NB4 (cell line): ENCODE data around the gene PRDX5.

Experiments used
- DNase-seq: peaks from one replicate; pipeline ENCODE4 v3.0.0; 2010; ENCODE audit warnings: low read depth
- H3K4me3 ChIP-seq: one replicate; pipeline ENCODE4 v1.5.1; 2011; ENCODE audit warnings: mild to moderate bottlenecking, low read depth, low read length, moderate library complexity
- CTCF ChIP-seq: IDR thresholded peaks from one replicate; pipeline ENCODE4 v1.5.1; 2012; ENCODE audit warnings: low read depth, low read length
- MYC ChIP-seq: IDR thresholded peaks from 2 replicates; pipeline ENCODE4 v1.6.1; 2011; ENCODE audit warnings: low read depth, low read length
- POLR2A ChIP-seq: IDR thresholded peaks from 2 replicates; pipeline ENCODE4 v1.6.1; 2011; ENCODE audit warnings: mild to moderate bottlenecking; ENCODE audit not compliant: insufficient read length; ENCODE audit errors: extremely low read depth
- TF ChIP-seq, protein P1 (sequence below): IDR thresholded peaks from 2 replicates; pipeline ENCODE4 v1.6.1; 2011; ENCODE audit warnings: low read depth, low read length

The PRDX5 gene

DNA sequence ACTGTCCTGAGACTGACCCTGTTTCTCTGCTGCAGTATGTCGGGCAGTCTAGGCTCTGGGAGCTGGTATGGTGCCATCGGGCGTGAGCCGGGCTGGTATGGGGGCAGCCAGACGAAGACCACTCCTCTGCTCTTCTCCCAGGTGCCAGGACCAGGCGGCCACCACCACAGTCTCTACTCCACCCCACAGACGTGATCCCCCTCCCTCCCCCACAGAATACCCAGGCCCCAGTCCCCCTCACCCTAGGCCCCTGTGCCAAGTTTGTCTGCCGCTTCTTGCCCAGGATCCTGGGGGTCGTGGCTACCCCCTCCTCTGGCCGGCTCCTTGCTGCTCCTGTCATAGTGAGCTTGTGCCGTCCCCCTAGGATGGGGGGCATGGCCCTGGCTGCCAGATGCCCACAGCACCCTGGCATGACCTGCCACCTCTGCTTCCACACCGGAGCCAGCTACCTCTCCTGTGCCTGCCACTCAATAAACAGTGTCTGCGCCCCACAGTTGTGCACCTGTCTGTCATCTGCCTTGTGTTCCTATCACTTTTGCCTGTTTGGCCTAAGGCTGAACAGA is 28.8 kb upstream of the PRDX5 start:
- TF ChIP-seq CTCF (no peak), MYC (no peak), POLR2A (no peak)
- TF ChIP-seq, protein P1, sequence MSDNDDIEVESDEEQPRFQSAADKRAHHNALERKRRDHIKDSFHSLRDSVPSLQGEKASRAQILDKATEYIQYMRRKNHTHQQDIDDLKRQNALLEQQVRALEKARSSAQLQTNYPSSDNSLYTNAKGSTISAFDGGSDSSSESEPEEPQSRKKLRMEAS, result no peak
- no peak overlapping the region for H3K4me3 ChIP-seq

GRCh38 chr11:64290352-64291261 is 27.3 kb upstream of the PRDX5 start:
- DNase-seq, result no peak
- H3K4me3 ChIP-seq, result no peak overlapping the region
- TF ChIP-seq, protein P1, result no peak
- TF ChIP-seq MYC (no peak), CTCF (no peak), POLR2A (no peak)

More for the DNA sequence above, 28.8 kb upstream of the PRDX5 start:
- DNase-seq, result no peak

DNA sequence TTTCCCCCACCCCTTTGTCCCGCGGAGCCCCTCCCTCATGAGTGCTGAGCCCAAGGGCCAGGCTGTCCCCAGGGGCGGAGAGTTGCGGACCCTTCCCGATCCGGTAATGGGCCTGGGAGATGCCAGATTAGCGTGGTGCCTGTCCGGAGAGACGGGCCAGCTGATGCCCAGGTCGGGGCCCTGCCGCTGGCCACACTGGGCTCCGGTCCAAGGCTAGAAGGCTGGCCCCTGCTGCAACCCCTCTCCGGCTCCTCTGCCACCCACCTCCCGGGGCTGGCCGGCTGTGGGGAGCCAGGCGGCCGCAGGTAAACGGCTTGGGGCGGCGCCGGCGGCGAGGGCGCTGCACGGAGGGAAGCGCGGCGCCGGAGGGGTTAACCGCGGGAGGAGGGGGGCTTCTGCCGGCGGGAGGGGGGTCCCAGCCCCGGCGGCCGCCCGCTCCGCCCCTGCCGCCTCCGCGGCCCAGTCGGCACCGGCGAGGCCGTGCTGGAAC is 26.6 kb upstream of the PRDX5 start, which contains the start of gene KCNK4:
Gene KCNK4, plus strand, starts transcription at position 41 of the 490 bp plus-strand sequence. CDS start 1,717 bp downstream, outside the sequence.
- TF ChIP-seq POLR2A, result no peak
- TF ChIP-seq CTCF, result no peak
- TF ChIP-seq, protein P1, result no peak
- no peak for TF ChIP-seq MYC
- no peak within 1 kb of the TSS for H3K4me3 ChIP-seq
- DNase-seq, result no peak

- no peak overlapping the region for H3K4me3 ChIP-seq
- TF ChIP-seq, protein P1, result no peak
- no peak for TF ChIP-seq POLR2A
- TF ChIP-seq CTCF, result no peak
- no peak for TF ChIP-seq MYC
Measured at GRCh38 chr11:64291752-64292459, 26.0 kb upstream of the PRDX5 start.

GRCh38 chr11:64292460-64293254 is 25.3 kb upstream of the PRDX5 start:
- H3K4me3 ChIP-seq, result no peak overlapping the region
- TF ChIP-seq CTCF (no peak), POLR2A (no peak), MYC (no peak)
- TF ChIP-seq, protein P1, result no peak
- no peak for DNase-seq

More at GRCh38 chr11:64291752-64292459, 26.0 kb upstream of the PRDX5 start:
- DNase-seq, result no peak
